HG03558 (cell line): ENCODE results near the gene ICE2.
"Not testable (repeated sequence)": the region's sequence is repeated elsewhere in the genome, so short reads cannot be mapped to it uniquely, and the experiment has no call there.

Source experiments
- ATAC-seq: cut with Tn5 transposase; IDR thresholded peaks from one replicate; pipeline ENCODE4 v1.9.1; 2021; ENCODE audit warnings: moderate number of reproducible peaks; ENCODE audit not compliant: unreplicated experiment; ENCODE audit errors: extremely low read depth

ICE2 gene

GRCh38 chr15:60413231-60413824, 65.6 kb downstream of the ICE2 start:
- ATAC-seq, result no peak

- ATAC-seq, result not testable (repeated sequence)
These were observed 66.1 kb downstream of the ICE2 start for GRCh38 chr15:60412807-60413206.

GRCh38 chr15:60411774-60412425, 67.0 kb downstream of the ICE2 start:
- ATAC-seq, result no peak

GRCh38 chr15:60410350-60410749, 68.6 kb downstream of the ICE2 start:
- not testable (repeated sequence) for ATAC-seq

- no peak for ATAC-seq
These were observed 70.4 kb downstream of the ICE2 start for GRCh38 chr15:60408463-60408981.

GRCh38 chr15:60407415-60407805, 71.5 kb downstream of the ICE2 start:
- ATAC-seq, result no peak

- no peak for ATAC-seq
These were observed 72.2 kb downstream of the ICE2 start for GRCh38 chr15:60406513-60407414.

GRCh38 chr15:60405399-60405798, 73.5 kb downstream of the ICE2 start:
- no peak for ATAC-seq

GRCh38 chr15:60404351-60404750, 74.6 kb downstream of the ICE2 start:
- ATAC-seq, result not testable (repeated sequence)

GRCh38 chr15:60400944-60401343, 78.0 kb downstream of the ICE2 start:
- ATAC-seq, result no peak

- no peak for ATAC-seq
These were observed 79.0 kb downstream of the ICE2 start for GRCh38 chr15:60399931-60400330.

- ATAC-seq, result no peak
These were observed 79.6 kb downstream of the ICE2 start for GRCh38 chr15:60399246-60399915.

GRCh38 chr15:60397772-60398445, 81.0 kb downstream of the ICE2 start, which contains the start of gene ANXA2:
ANXA2 (minus strand) TSS chr15:60397986; CDS start chr15:60386075, 11,911 bp downstream.
- ATAC-seq, result peak; percentile 45

GRCh38 chr15:60396958-60397771, 81.8 kb downstream of the ICE2 start:
- ATAC-seq, result peak; percentile 62

GRCh38 chr15:60396560-60396957, 82.4 kb downstream of the ICE2 start:
- no peak for ATAC-seq

GRCh38 chr15:60396100-60396499, 82.8 kb downstream of the ICE2 start:
- no peak for ATAC-seq

- no peak for ATAC-seq
These were observed 83.5 kb downstream of the ICE2 start for GRCh38 chr15:60395276-60396011.

- no peak for ATAC-seq
These were observed 84.2 kb downstream of the ICE2 start for GRCh38 chr15:60394689-60395097.
